OCI-LY3 (cell line): Measurements from ENCODE around the gene FCHSD2.

Experiments
- EZH2phosphoT487 ChIP-seq: fragments of 200-600 bp; shearing (Covaris generic); IDR thresholded peaks from 2 replicates; pipeline ENCODE4 v1.6.1; 2018; ENCODE audit warnings: antibody characterized with exemption, mixed run types, low read depth
- TF ChIP-seq, protein P1 (sequence below): fragments of 200-600, 300-600 bp; sonication (generic); IDR thresholded peaks from 2 replicates; pipeline ENCODE4 v1.5.1; 2014; ENCODE audit warnings: antibody characterized with exemption, low read length, low read depth

GRCh38 chr11:72848846-72849466, 293.2 kb downstream of the FCHSD2 start:
- TF ChIP-seq EZH2phosphoT487, result no peak
- TF ChIP-seq, protein P1, sequence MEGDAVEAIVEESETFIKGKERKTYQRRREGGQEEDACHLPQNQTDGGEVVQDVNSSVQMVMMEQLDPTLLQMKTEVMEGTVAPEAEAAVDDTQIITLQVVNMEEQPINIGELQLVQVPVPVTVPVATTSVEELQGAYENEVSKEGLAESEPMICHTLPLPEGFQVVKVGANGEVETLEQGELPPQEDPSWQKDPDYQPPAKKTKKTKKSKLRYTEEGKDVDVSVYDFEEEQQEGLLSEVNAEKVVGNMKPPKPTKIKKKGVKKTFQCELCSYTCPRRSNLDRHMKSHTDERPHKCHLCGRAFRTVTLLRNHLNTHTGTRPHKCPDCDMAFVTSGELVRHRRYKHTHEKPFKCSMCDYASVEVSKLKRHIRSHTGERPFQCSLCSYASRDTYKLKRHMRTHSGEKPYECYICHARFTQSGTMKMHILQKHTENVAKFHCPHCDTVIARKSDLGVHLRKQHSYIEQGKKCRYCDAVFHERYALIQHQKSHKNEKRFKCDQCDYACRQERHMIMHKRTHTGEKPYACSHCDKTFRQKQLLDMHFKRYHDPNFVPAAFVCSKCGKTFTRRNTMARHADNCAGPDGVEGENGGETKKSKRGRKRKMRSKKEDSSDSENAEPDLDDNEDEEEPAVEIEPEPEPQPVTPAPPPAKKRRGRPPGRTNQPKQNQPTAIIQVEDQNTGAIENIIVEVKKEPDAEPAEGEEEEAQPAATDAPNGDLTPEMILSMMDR, result peak; percentile 62
